Kidney glomerular epithelial cell (primary cell): ENCODE results near the gene FASTK.
"Not testable (repeated sequence)": the region's sequence is repeated elsewhere in the genome, so short reads cannot be mapped to it uniquely, and the experiment has no call there.

Experiments
- DNase-seq: peaks from one replicate; lab custom pipeline; 2025; lab: John Stamatoyannopoulos, UW

FASTK gene

DNA sequence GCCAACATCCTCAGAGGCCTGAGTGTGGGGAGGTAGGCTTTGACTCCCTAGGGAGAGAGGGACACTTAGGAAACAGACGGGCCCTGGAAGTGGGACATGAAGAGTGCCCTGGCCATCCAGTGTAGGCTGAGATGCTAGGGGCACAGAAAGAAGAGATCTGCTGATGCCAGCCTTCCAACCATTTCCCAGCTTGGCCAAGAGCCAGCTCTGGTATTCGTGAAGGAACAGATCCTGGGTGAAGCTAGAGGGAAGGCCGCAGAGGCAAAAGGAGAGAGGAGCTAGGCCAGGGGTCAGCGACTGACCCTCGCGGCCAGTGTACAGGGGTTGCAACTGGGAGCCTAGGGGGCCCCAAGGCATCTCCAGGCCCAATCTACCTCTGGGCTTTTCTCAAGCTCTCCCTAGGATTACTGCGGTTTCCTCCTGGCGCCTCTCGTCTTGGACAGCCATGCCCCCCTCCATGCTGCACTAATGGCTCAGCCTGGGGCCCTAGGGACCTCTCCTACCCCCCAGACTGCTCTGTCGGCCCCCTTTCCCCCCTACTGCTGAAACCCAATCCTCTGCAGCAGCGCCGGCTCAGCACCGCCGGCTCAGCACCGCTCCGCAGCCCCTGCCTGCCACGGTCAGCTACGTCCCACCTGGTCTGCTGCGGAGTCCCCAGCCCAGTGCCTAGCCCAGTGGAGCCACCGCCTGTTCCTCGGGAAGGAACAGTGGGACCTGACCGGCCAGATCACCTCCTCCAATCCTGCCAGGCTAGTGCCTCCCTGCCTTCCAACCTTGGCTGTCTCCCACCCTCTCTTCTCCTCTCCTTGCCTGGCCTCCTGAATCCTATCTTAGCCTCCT, 32.4 kb downstream of the FASTK start, which contains the start of gene ASIC3:
TSS of gene ASIC3 (plus strand) at position 556 of the 840 bp plus-strand sequence. CDS start 355 bp downstream, outside the sequence.
- DNase-seq = no peak

DNA sequence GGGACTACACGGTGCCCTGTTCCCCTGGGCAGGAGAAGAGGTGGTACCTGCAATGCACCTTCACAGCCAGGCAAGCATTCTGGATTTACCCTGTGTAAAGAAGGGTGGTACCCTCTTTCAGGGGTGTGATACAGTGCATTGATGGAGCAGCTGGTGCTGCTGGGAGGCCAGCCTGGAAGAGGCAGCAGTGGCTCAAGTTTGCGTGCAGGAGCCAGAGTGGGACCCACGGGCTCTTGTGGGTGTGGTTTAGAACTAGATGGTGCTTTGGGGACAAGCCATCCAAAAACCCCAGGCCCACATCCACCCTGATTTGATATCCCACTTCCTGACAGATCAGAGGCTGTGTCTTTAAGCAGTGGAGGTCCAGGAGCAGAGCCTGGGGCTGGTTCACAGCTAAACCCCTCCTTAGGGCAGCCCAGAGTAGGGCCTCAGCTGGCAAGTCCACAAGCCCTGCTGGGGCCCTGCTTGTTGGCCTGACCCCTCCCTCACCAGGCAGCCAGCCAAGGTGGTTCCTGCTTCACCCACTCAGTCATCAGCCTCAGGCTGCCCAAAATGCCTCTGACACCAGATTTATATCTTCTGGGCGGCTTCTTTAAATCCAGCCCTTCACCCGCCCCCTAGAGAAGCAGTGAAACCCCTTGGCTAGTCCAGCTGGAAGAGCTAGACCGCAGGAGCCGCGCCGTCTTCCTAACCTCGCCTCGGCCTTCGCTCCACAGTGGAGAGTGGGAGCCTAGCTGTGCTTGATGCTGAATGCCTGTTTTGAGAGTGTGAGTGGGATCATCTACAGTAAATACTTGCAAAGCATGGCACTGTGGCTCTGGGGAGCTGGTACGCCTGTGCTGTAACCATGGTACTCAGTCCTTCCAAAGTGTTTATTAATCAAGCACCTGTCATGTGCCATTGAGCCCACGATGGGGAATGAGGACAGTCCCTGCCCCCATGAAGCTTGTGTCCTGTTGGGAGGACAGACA, 33.7 kb downstream of the FASTK start:
- DNase-seq = no peak

DNA sequence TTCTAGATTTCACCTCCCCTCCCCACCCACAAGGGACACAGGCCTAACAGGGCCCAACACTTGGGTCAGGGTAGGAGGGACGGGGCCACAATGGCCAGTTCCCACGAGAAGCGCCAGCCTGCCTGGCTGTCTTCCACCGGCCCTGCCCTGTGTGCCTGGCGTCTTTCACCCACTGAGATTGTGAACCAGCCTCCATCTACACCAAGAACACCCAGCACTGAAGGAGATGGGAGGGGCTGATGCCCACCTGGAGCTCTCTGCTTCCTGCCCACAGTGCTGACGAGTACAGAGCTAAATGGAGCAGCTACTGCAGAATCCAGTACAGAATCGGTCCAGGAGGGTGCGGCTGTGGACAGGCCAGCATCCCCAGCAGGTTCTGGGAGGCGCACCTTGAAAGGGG, 34.6 kb downstream of the FASTK start:
- no peak for DNase-seq

DNA sequence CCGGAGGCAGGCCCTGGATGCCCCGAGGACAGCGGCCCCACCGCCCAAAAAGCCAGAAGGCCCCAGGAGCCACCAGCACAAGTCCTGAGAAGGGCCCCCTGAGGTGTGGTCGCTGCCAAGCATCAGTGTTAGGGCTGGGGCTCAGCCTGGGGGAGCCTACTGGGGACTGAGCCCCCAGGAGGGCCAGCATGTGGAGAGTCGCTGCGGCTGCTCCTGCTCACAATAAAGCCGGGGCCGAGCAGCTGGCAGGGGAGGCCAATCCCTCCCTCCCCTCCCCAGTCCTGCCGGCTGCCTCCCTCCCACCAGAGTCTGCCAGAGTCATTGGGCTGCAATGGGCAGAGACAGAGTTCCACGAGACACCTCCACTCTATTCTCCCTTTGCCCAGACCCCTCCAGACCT, 35.3 kb downstream of the FASTK start:
- DNase-seq = no peak

DNA sequence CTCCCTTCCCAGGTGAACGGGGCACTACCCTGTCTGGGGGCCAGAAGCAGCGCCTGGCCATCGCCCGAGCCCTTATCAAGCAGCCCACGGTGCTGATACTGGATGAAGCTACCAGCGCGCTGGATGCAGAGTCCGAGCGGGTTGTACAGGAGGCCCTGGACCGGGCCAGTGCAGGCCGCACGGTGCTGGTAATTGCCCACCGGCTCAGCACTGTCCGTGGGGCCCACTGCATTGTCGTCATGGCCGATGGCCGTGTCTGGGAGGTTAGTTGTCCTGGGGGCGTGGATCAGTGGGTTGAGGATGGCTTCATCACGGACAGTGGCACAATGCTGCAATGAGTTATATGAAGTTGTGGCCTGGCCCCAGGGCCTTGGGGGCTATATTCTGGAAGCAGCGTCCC, 36.6 kb downstream of the FASTK start:
- DNase-seq = no peak

DNA sequence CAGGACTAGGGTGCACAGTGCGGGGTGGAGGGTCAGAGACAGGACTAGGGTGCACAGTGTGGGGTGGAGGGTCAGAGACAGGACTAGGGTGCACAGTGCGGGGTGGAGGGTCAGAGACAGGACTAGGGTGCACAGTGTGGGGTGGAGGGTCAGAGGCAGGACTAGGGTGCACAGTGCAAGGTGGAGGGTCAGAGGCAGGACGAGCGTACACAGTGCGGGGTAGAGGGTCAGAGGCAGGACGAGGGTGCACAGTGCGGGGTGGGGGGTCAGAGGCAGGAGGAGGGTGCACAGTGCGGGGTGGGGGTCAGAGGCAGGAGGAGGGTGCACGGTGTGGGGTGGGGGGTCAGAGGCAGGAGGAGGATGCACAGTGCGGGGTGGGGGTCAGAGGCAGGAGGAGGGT, 37.2 kb downstream of the FASTK start:
- not testable (repeated sequence) for DNase-seq

DNA sequence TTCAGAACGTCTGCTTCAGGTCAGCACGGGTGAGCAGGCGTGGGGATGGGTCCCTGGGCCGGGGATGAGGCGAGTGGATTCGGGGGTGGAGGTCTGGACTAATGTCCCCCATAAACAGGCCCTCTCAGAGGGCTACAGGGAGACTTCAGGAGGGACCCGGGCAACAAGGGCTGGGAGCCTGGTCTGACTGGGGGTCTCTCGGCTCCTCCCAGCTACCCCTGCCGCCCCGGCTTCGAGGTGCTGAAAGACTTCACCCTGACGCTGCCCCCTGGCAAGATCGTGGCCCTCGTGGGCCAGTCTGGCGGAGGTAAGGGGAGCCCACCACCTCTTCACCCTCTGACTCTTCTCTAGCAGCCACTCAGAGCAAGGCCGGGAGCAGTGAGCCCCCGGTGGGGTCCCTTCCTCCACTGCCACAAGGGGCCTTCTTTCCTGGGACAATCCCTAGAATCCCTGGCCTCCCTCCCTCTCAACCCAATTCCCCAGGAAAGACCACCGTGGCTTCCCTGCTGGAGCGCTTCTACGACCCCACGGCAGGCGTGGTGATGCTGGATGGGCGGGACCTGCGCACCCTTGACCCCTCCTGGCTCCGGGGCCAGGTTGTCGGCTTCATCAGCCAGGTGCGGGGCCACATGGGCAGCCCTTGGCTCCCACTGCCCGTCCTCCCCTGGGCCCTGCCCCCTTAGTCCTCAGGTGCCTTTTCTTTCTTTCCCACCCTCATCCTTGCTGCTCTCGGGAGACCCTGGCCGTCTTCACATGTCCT, 39.8 kb downstream of the FASTK start:
- DNase-seq = no peak

DNA sequence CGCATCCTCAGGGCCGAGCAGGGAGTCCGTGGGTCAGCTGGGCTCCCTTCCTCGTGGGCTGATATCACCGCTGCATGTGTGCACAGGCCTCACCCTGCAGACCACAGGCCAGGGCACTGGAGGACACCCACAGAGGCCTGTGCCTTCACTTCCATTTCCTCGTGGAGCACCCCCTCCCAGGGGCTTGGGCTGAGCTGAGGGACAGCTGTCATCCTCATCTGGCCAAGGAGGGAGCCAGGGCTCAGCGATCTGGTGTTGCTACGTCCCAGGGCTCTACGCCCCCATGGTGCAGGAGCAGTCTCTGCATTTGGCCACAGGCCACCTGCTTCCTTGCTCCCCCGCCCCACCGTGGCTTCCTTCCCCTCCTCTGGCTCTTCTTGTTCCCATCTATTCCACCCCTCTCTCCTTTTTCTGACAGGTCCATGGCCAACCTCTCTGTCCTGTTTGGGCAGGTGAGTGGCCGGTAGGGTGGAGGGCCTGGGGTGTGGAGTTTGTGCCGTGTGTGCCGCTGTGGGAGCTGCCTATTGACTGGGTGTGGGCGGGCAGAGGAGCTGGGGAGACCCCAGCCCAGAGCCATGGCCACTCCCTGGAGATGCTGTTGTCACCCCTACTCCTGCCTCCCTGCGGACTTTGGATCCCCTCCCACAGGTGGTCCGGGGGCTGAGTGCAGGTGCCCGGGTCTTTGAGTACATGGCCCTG, 40.6 kb downstream of the FASTK start:
- DNase-seq = no peak

DNA sequence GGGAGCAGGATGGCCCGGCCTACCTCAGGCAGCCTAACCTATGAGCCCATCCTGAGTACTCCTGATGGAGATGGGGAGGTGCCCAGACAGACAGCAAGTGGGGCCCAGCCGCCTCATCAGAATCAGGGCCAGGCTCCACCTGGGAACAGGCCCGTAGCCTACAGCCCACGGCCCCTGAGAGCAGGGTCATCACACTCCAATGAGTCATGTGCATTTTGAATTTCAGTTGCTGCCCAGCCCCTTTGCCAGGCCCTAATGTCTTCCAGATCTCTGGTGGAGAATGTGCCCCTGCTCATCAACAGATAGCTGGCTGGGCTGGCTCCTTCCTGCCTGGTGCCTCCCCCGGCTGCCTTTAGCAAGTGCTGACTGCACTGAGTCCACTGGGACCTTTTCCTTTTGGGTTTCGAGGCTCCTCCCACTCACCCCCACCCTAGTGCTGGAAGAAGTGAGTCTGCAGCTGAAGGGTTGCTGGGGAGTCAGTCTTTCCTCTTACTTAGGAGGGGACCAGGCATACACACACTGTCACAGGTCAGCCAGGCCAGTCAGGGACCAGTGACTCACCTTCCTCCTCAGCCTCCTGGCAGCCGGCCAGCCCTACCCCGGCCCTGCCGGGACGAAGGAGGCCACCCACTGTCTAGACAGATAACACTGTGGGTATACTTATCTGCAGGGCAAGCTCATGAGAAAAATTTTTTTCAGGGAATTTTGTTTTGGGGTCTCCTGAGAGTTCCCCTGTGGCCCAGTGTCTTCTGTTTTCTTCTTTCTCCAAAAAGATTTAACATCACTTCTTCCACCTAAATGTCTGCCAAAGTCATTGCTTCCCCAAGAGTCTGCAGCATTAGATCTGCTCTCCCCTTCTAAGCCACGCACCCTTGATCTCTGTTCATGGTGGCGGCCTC, 41.4 kb downstream of the FASTK start:
- peak; percentile 90 for DNase-seq

DNA sequence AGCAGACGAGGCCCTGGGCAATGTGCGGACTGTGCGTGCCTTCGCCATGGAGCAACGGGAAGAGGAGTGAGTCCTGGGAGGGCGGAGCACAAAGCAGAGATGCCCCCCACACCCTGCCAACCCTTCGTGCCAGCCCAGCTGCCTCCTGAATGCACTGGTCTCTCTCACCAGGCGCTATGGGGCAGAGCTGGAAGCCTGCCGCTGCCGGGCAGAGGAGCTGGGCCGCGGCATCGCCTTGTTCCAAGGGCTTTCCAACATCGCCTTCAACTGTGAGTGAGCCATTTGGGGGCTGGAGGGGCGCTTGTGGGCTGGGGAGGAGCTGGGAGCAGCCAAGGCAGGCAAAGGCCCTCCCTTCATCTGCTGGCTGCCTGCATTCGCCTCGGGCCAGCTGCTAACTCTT, 44.7 kb downstream of the FASTK start:
- no peak for DNase-seq

DNA sequence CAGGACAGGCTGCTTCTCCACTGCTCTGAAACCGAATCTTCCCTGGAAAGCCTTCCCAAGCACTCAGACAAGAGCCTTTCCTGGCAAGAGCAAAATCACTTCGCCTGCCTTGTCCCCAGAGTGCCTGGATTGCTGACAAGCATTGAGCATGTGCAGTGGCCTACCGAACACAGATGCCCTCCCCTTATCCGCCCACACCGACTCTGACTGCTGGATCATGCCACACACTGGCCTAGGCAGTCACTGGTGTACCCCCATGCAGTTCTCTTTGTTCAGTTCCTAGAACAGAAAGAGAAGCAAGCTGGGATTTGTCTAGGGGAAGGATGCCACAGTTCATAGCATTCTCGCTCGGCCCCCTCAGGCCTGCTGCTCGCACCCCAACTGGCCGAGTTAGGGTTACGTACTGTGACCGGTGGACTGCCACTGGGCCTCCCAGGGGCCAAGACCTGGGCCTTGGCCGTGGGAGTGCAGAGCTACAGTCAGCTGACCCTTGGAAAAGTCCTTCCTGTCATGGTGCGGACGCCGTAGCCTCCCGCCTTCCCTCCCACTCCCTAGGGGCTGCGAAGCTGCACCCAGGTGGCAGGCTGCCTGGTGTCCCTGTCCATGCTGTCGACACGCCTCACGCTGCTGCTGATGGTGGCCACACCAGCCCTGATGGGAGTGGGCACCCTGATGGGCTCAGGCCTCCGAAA, 45.4 kb downstream of the FASTK start:
- no peak for DNase-seq

DNA sequence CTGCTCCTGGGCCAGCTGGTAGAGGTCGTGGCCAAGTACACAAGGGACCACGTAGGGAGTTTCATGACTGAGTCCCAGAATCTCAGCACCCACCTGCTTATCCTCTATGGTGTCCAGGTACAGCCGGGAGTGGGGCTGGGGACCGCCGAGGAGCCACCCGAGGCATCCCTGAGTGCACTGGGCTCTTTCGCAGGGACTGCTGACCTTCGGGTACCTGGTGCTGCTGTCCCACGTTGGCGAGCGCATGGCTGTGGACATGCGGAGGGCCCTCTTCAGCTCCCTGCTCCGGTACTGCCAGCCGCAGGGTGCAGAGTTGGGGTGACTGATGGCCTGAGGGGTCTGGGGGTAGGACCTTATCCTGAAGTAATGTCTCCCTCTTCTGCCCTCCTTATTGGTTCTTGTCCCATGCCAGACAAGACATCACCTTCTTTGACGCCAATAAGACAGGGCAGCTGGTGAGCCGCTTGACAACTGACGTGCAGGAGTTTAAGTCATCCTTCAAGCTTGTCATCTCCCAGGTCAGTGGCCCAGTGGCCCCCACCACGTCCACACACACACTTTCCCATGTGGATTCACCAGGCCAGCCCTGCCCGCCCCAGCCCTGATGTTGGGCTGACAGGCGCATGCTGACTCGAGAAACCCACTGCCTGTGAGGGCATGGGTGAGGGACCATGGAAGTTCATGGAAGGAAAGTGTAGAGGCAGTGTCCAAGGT, 46.1 kb downstream of the FASTK start:
- no peak for DNase-seq

DNA sequence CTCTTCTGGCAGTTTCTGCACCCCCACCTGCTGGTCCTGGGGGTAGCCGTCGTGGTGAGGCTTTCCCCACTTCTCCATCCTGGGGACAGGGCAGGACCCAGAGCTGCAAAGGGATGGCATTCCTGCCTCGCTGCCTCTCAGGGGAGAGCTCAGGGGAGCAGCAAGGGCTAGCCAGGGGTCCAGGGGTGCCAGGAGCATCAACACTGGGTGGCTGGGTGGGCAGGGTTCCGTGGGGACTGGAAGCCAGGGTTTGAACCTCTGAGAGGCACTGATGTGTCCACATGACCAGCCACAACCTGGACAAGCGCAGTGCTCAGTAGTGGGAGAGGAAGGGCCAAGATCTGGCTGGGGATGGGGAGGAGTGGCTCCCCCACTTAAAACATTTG, 46.8 kb downstream of the FASTK start:
- DNase-seq = no peak

DNA sequence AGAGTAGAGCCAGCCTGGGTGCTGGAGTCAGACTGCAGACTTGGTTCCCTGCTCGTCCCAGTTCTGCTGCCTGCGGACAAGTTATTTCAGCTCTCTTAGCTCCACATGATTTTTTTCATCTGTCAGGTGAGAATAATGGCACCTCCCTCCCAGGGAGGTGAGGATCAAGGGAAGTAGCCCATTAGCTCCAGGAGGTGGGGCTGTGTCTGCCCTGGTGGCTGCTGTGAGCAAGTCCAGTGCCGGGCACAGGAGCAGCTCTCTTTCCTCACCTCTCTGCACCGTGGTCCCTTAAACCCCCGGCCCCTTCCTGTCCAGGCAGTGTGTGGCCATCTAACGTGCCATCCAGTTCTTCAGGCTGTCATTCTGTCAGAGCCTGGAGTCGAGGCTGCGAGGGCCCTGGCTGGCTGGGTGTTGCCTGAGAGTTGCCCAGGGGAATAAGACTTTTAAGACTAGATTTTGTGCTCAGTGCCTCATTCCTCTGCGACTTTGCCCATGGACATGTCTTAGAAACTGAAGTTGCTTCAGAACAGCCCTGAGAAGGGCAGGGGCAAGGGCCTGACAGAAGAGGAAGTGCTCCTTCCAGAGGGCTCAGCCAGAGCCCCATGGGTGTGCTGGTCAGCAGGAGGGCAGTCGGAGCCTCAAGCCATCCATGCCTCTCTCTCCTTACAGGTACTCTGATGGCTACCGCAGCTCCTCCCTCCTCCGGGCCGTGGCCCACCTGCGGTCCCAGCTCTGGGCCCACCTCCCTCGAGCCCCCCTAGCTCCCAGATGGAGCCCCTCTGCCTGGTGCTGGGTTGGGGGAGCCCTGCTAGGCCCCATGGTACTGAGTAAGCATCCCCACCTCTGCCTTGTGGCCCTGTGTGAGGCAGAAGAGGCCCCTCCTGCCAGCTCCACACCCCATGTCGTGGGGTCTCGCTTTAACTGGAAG, 47.4 kb downstream of the FASTK start:
- DNase-seq = no peak

DNA sequence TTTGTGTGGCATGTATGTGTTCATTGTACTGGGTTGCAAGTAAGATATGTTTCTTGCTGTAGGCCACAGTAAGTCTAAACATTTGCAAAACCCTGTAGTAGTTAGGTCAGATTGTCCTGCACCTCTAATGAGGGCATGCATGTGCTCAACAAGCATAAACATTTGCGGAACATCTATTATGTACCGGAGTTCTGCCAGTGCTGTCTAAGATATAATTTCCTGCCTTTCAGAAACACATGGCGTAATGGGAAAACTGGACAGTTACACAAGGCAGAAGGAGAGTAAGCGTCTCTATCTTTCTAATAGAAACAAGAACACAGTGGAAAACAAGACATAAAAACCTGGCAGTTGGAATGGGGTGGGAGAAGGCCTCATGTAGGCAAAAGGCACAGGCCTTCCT, 49.6 kb downstream of the FASTK start:
- no peak for DNase-seq

DNA sequence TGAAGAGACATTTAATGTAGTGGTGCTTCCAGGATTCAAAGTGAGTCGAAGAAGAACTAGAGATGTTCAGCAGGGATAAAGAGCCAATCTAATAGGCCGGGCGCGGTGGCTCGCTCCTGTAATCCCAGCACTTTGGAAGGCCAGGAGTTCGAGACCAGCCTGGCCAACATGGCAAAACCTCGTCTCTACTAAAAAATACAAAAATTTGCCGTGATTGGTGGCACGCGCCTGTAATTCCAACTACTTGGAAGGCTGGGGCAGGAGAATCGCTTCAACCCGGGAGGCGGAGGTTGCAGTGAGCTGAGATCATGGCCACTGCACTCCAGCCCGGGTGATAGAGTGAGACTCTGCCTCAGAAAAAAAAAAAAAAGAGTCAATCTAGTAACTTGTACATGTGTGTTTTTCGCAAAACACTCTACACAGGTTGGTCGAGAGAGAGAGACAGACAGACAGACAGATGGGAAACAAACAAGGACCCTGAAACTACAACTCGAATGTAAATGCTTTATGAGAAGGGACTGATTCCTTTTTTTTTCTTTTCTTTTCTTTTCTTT, 51.6 kb downstream of the FASTK start:
- DNase-seq = no peak

DNA sequence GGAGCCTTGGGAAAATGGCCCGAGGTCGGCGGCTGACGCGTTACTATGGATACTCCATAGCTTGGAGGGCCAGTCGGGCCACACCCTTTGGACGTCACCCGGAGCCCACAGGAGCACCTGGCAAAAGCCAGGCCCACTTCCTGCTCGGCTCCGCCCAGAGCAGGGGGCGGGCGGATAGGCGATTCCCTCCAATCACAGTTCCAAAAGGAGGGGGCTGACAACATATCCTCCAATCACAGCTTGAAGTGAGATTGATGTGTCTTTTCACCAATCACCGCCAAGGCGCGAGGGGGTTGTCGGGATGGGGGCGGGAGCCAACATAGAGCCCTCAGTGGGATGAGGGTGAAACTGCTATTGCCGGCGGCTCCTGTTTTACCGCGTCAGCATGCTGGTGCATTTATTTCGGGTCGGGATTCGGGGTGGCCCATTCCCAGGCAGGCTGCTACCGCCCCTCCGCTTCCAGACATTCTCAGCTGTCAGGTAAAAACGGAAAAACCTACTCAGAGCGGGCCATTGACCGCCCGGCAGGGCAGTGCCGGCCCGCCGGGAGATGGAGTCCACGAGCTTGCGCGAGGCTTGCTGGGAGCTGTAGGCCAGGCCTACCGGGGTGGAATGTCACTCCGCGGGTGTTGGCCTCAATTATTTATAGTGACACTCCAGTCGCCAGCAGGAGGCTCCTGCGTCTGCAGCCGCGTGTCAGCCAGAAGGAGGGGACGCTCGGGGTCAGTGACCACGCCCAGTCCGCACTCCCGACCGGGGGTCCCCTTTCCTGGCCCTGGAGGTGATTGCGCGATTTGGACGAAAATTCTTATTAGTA, 52.3 kb downstream of the FASTK start, which contains the start of gene ABCB8:
TSS of gene ABCB8 (plus strand) at position 320 of the 817 bp plus-strand sequence. CDS start at position 386, 66 bp downstream.
- DNase-seq = peak; percentile 99
